OCI-LY7 (cell line): ENCODE results near the gene PTTG1.

Experiments used
- EZH2phosphoT487 ChIP-seq: fragments of 200-600 bp; sonication (generic); IDR thresholded peaks from 2 replicates; pipeline ENCODE4 v1.6.1; 2018; ENCODE audit warnings: low read depth, borderline replicate concordance, mild to moderate bottlenecking, mixed run types, antibody characterized with exemption, low read length, moderate library complexity, mixed read lengths
- TF ChIP-seq, protein P1 (sequence below): fragments of 200-600 bp; sonication (generic); conservative IDR thresholded peaks from 2 replicates; pipeline ENCODE4 v1.5.1; 2014; ENCODE audit warnings: mild to moderate bottlenecking, antibody characterized with exemption, low read length, moderate library complexity, mixed read lengths

DNA sequence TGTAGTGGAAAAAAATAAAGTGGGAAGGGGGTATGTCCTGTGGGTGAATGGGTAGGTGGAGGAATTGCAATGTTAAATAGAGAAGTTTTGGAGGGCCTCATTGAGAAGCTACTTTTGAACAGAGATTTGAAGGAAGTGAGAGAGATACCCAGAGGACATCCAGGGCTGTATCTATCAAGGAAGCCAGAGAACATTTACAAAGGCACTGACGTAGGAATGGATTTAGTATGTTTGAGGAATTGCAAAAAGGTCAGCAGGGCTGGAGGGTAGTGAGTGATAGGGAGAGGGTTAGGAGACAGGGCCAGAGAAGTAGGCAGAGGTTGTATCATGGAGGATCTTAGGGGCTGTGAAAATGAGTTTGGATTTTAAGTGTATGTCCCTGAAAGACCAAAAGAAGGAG, 13.9 kb downstream of the PTTG1 start:
- TF ChIP-seq, protein P1, sequence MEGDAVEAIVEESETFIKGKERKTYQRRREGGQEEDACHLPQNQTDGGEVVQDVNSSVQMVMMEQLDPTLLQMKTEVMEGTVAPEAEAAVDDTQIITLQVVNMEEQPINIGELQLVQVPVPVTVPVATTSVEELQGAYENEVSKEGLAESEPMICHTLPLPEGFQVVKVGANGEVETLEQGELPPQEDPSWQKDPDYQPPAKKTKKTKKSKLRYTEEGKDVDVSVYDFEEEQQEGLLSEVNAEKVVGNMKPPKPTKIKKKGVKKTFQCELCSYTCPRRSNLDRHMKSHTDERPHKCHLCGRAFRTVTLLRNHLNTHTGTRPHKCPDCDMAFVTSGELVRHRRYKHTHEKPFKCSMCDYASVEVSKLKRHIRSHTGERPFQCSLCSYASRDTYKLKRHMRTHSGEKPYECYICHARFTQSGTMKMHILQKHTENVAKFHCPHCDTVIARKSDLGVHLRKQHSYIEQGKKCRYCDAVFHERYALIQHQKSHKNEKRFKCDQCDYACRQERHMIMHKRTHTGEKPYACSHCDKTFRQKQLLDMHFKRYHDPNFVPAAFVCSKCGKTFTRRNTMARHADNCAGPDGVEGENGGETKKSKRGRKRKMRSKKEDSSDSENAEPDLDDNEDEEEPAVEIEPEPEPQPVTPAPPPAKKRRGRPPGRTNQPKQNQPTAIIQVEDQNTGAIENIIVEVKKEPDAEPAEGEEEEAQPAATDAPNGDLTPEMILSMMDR: no peak
- TF ChIP-seq EZH2phosphoT487: no peak
